Activated CD4-positive, alpha-beta memory T cell treated with anti-CD3 and anti-CD28 coated beads, Interleukin-2, amount 10 ng/mL, durations not matched to agents 7 days and 5 days (primary cell): ENCODE data around the gene KDM8. TPM values are rescaled to one million over a fixed set of nuclear protein-coding genes. Genes with fewer than 3 reads are reported as not detected.
"Not testable (repeated sequence)": the region's sequence is repeated elsewhere in the genome, so short reads cannot be mapped to it uniquely, and the experiment has no call there.

Experiments used
- CTCF ChIA-PET: fragments of 350-600 bp; sonication (Branson Sonifier 250); formaldehyde crosslinking; loops from one replicate; lab custom pipeline; 2021; ENCODE audit warnings: antibody characterized with exemption, inconsistent platforms; lab: Charles Lee
- POLR2A ChIA-PET: fragments of 350-600 bp; sonication (Branson Sonifier 250); formaldehyde crosslinking; loops from one replicate; lab custom pipeline; 2021; ENCODE audit warnings: antibody characterized with exemption; lab: Charles Lee
- DNase-seq: peaks from one replicate; pipeline ENCODE4 v3.0.0-alpha.2; 2020
- H3K27ac Mint-ChIP-seq: one replicate; pipeline ENCODE4 v1.8.0; 2021; ENCODE audit warnings: mild to moderate bottlenecking, mixed read lengths
- H3K27me3 Mint-ChIP-seq: one replicate; pipeline ENCODE4 v1.8.0; 2021; ENCODE audit warnings: mixed read lengths
- H3K36me3 Mint-ChIP-seq: one replicate; pipeline ENCODE4 v1.8.0; 2021; ENCODE audit warnings: low read depth, mixed read lengths
- H3K4me1 Mint-ChIP-seq: one replicate; pipeline ENCODE4 v1.8.0; 2021; ENCODE audit warnings: mixed read lengths
- H3K4me3 Mint-ChIP-seq: one replicate; pipeline ENCODE4 v1.8.0; 2021; ENCODE audit warnings: mild to moderate bottlenecking, mixed read lengths
- H3K9me3 Mint-ChIP-seq: one replicate; pipeline ENCODE4 v1.8.0; 2021; ENCODE audit warnings: mixed read lengths
- total RNA-seq, 2 experiments: library from RNA; stranded (reverse); gene quantifications; one replicate each; pipeline ENCODE4 v1.2.3, GENCODE V29; 2021

KDM8 gene
- total RNA-seq, 2 experiments from 2014 or later, result 12.7 to 14.3 TPM

- H3K9me3 Mint-ChIP-seq, CTCF ChIA-PET: not testable (repeated sequence)
- POLR2A ChIA-PET, result interaction anchor here (12.5 to 14.5 kb wide), 2 partner anchors 10 to 25 kb away, joined by 114 to 243 read pairs; partner anchors contain the start of gene NSMCE1
These were observed 43.8 kb downstream of the KDM8 start for GRCh38 chr16:27247076-27247475.

GRCh38 chr16:27248036-27248435 is 44.7 kb downstream of the KDM8 start:
- Mint-ChIP-seq H3K36me3 (peaks cover 67% of the 10 kb centered on the region), H3K9me3 (peaks cover 3% of the 10 kb centered on the region), H3K4me1 (peaks cover 75% of the 10 kb centered on the region), H3K4me3 (no peak overlapping the region), H3K27me3 (no peaks in the 10 kb centered on the region), H3K27ac (no peak overlapping the region)
- DNase-seq, result no peak
- ChIA-PET CTCF (interaction anchor here (0.8 to 1.8 kb wide), 3 partner anchors 13 to 69 kb away, joined by 5 to 10 read pairs (median 5); no protein-coding TSS in a partner anchor), POLR2A (interaction anchor here (1.4 to 12.5 kb wide), 2 partner anchors 11 to 44 kb away, joined by 3 to 114 read pairs; partner anchors contain the start of gene KDM8)

More at GRCh38 chr16:27247076-27247475, 43.8 kb downstream of the KDM8 start:
- not testable (repeated sequence) for H3K27me3 Mint-ChIP-seq, H3K4me3 Mint-ChIP-seq, DNase-seq
- peaks cover 64% of the 10 kb centered on the region for H3K36me3 Mint-ChIP-seq
- H3K27ac Mint-ChIP-seq, result peak overlapping the region; percentile 34
- H3K4me1 Mint-ChIP-seq, result peaks cover 79% of the 10 kb centered on the region

GRCh38 chr16:27248886-27249285 is 45.6 kb downstream of the KDM8 start:
- not testable (repeated sequence) for H3K9me3 Mint-ChIP-seq, DNase-seq, H3K27me3 Mint-ChIP-seq, H3K27ac Mint-ChIP-seq, H3K4me3 Mint-ChIP-seq
- peaks cover 71% of the 10 kb centered on the region for H3K36me3 Mint-ChIP-seq
- POLR2A ChIA-PET, result interaction anchor here (1.4 to 12.5 kb wide), 3 partner anchors 12 to 69 kb away, joined by 3 to 114 read pairs (median 6); partner anchors contain the start of gene KDM8
- CTCF ChIA-PET, result interaction anchor here (1.8 kb wide), 1 partner anchor 69 kb away, joined by 5 read pairs; no protein-coding TSS in a partner anchor
- peaks cover 77% of the 10 kb centered on the region for H3K4me1 Mint-ChIP-seq

GRCh38 chr16:27251541-27252205 is 48.3 kb downstream of the KDM8 start:
- Mint-ChIP-seq H3K4me3 (no peak overlapping the region), H3K9me3 (peaks cover 3% of the 10 kb centered on the region), H3K27me3 (no peaks in the 10 kb centered on the region), H3K4me1 (peaks cover 72% of the 10 kb centered on the region), H3K27ac (no peak overlapping the region), H3K36me3 (peaks cover 76% of the 10 kb centered on the region)
- CTCF ChIA-PET, result interaction anchor here (0.6 to 1.8 kb wide), 2 partner anchors 17 to 24 kb away, joined by 3 to 5 read pairs; no protein-coding TSS in a partner anchor
- no peak for DNase-seq
- POLR2A ChIA-PET, result interaction anchor here (12.5 kb wide), 1 partner anchor 14 kb away, joined by 114 read pairs; no protein-coding TSS in a partner anchor

GRCh38 chr16:27252206-27252585 is 48.9 kb downstream of the KDM8 start:
- POLR2A ChIA-PET, result interaction anchor here (1.0 to 12.5 kb wide), 2 partner anchors 15 to 48 kb away, joined by 3 to 114 read pairs; no protein-coding TSS in a partner anchor

GRCh38 chr16:27253526-27253930 is 50.2 kb downstream of the KDM8 start:
- DNase-seq, result no peak
- no peak overlapping the region for H3K4me3 Mint-ChIP-seq
- H3K27ac Mint-ChIP-seq, result peak overlapping the region; percentile 38
- H3K9me3 Mint-ChIP-seq, result no peaks in the 10 kb centered on the region
- CTCF ChIA-PET, result no interaction called here
- peaks cover 69% of the 10 kb centered on the region for H3K36me3 Mint-ChIP-seq
- no peaks in the 10 kb centered on the region for H3K27me3 Mint-ChIP-seq
- H3K4me1 Mint-ChIP-seq, result peaks cover 69% of the 10 kb centered on the region
- POLR2A ChIA-PET, result interaction anchor here (0.8 to 12.5 kb wide), 6 partner anchors 16 to 65 kb away, joined by 3 to 114 read pairs (median 3); no protein-coding TSS in a partner anchor

More at GRCh38 chr16:27252206-27252585, 48.9 kb downstream of the KDM8 start:
- Mint-ChIP-seq H3K4me1 (peaks cover 71% of the 10 kb centered on the region), H3K9me3 (peaks cover 3% of the 10 kb centered on the region), H3K27ac (no peak overlapping the region), H3K27me3 (no peaks in the 10 kb centered on the region), H3K36me3 (peaks cover 76% of the 10 kb centered on the region), H3K4me3 (no peak overlapping the region)
- DNase-seq, result no peak
- CTCF ChIA-PET, result no interaction called here

- Mint-ChIP-seq H3K27me3 (no peaks in the 10 kb centered on the region), H3K9me3 (no peaks in the 10 kb centered on the region), H3K27ac (peak overlapping the region; percentile 76), H3K4me3 (no peak overlapping the region), H3K36me3 (peaks cover 68% of the 10 kb centered on the region), H3K4me1 (peaks cover 71% of the 10 kb centered on the region)
- POLR2A ChIA-PET, result interaction anchor here (0.7 to 12.5 kb wide), 7 partner anchors 11 to 69 kb away, joined by 3 to 114 read pairs (median 3); no protein-coding TSS in a partner anchor
- no peak for DNase-seq
- CTCF ChIA-PET, result interaction anchor here (0.7 to 1.6 kb wide), 3 partner anchors 19 to 180 kb away, joined by 5 to 6 read pairs (median 5); no protein-coding TSS in a partner anchor
These were observed 51.0 kb downstream of the KDM8 start for GRCh38 chr16:27254262-27254811.

GRCh38 chr16:27256861-27257260 is 53.5 kb downstream of the KDM8 start:
- Mint-ChIP-seq H3K27me3 (no peaks in the 10 kb centered on the region), H3K4me3 (no peak overlapping the region), H3K27ac (no peak overlapping the region), H3K36me3 (peaks cover 59% of the 10 kb centered on the region), H3K4me1 (peaks cover 64% of the 10 kb centered on the region), H3K9me3 (no peaks in the 10 kb centered on the region)
- POLR2A ChIA-PET, result interaction anchor here (0.6 to 1.6 kb wide), 2 partner anchors 19 to 45 kb away, joined by 3 to 7 read pairs; no protein-coding TSS in a partner anchor
- DNase-seq, result no peak
- CTCF ChIA-PET, result interaction anchor here (1.6 to 2.9 kb wide), 2 partner anchors 22 to 77 kb away, joined by 4 to 10 read pairs; no protein-coding TSS in a partner anchor

- H3K9me3 Mint-ChIP-seq, result no peaks in the 10 kb centered on the region
- no peak for DNase-seq
- no peak overlapping the region for H3K4me3 Mint-ChIP-seq
- CTCF ChIA-PET, result interaction anchor here (1.6 to 2.9 kb wide), 2 partner anchors 22 to 78 kb away, joined by 4 to 10 read pairs; no protein-coding TSS in a partner anchor
- no peak overlapping the region for H3K27ac Mint-ChIP-seq
- H3K36me3 Mint-ChIP-seq, result peaks cover 60% of the 10 kb centered on the region
- H3K4me1 Mint-ChIP-seq, result peaks cover 63% of the 10 kb centered on the region
- POLR2A ChIA-PET, result interaction anchor here (0.6 to 1.6 kb wide), 2 partner anchors 19 to 45 kb away, joined by 3 to 7 read pairs; no protein-coding TSS in a partner anchor
- no peaks in the 10 kb centered on the region for H3K27me3 Mint-ChIP-seq
These were observed 53.9 kb downstream of the KDM8 start for GRCh38 chr16:27257271-27257670.

GRCh38 chr16:27258241-27258734 is 55.0 kb downstream of the KDM8 start:
- no peaks in the 10 kb centered on the region for H3K9me3 Mint-ChIP-seq
- POLR2A ChIA-PET, result no interaction called here
- H3K36me3 Mint-ChIP-seq, result peaks cover 65% of the 10 kb centered on the region
- no peak overlapping the region for H3K4me3 Mint-ChIP-seq
- H3K27ac Mint-ChIP-seq, result no peak overlapping the region
- CTCF ChIA-PET, result interaction anchor here (2.9 kb wide), 1 partner anchor 23 kb away, joined by 10 read pairs; no protein-coding TSS in a partner anchor
- peaks cover 67% of the 10 kb centered on the region for H3K4me1 Mint-ChIP-seq
- no peaks in the 10 kb centered on the region for H3K27me3 Mint-ChIP-seq
- DNase-seq, result no peak

- no peaks in the 10 kb centered on the region for H3K9me3 Mint-ChIP-seq
- ChIA-PET CTCF (interaction anchor here (1.1 kb wide), 1 partner anchor 15 kb away, joined by 4 read pairs; no protein-coding TSS in a partner anchor), POLR2A (interaction anchor here (1.0 kb wide), 1 partner anchor 23 kb away, joined by 5 read pairs; no protein-coding TSS in a partner anchor)
- H3K4me1 Mint-ChIP-seq, result peaks cover 58% of the 10 kb centered on the region
- H3K27me3 Mint-ChIP-seq, result no peaks in the 10 kb centered on the region
- DNase-seq, result no peak
- peaks cover 64% of the 10 kb centered on the region for H3K36me3 Mint-ChIP-seq
- H3K27ac Mint-ChIP-seq, result no peak overlapping the region
- no peak overlapping the region for H3K4me3 Mint-ChIP-seq
These were observed 56.4 kb downstream of the KDM8 start for GRCh38 chr16:27259710-27260109.

- H3K36me3 Mint-ChIP-seq, result peaks cover 54% of the 10 kb centered on the region
- H3K4me1 Mint-ChIP-seq, result peaks cover 55% of the 10 kb centered on the region
- H3K27me3 Mint-ChIP-seq, H3K9me3 Mint-ChIP-seq, H3K27ac Mint-ChIP-seq, DNase-seq, H3K4me3 Mint-ChIP-seq: not testable (repeated sequence)
- POLR2A ChIA-PET, result interaction anchor here (1.4 kb wide), 1 partner anchor 12 kb away, joined by 3 read pairs; no protein-coding TSS in a partner anchor
- CTCF ChIA-PET, result interaction anchor here (0.8 kb wide), 1 partner anchor 28 kb away, joined by 3 read pairs; no protein-coding TSS in a partner anchor
These were observed 59.6 kb downstream of the KDM8 start for GRCh38 chr16:27262904-27263423.
